GM18511 (cell line): ENCODE measurements around the gene BTRC.
"Not testable (repeated sequence)": the region's sequence is repeated elsewhere in the genome, so short reads cannot be mapped to it uniquely, and the experiment has no call there.

Experiments used
- ATAC-seq: cut with Tn5 transposase; IDR thresholded peaks from one replicate; pipeline ENCODE4 v1.9.1; 2021; ENCODE audit warnings: mild to moderate bottlenecking, moderate library complexity; ENCODE audit not compliant: unreplicated experiment

The BTRC gene

DNA sequence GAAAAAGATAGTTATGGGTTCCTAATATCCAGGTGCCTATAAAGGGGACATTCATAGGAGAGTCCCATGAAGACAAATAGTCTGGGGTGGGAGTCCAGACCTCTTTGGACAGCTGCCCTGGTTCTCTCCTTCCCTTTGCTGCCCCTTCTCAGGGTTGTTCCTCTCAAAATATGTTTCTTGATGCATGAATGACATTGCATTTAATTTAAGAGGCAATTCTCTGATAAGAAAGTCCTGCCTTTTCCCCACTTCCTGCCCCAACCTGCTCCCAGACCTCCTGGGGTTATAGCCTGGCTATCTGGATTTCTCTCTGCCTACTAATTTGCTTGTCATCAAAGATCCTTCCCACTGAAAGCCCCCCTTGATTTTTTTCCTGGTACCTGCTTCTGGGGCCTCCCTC lies 12.5 kb upstream of the BTRC start:
- ATAC-seq = no peak

- ATAC-seq = no peak
These were observed 7.8 kb upstream of the BTRC start for GRCh38 chr10:101346177-101346576.

DNA sequence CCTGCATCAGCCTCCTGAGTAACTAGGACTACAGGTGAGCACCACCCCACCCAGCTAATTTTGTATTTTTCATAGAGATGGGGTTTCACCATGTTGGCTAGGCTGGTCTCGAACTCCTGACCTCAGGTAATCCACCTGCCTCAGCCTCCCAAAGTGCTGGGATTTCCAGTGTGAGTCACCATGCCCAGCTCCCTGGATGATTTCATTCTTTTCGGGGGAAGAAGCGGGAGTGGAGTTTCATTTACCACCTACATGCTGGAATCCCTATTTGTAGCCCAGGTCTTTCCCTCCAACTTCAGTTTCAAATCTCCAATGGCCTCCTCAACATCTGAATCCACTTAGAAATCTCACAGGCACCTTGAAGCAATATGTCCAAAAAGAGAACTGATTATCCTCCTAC lies 2.9 kb upstream of the BTRC start:
- no peak for ATAC-seq

DNA sequence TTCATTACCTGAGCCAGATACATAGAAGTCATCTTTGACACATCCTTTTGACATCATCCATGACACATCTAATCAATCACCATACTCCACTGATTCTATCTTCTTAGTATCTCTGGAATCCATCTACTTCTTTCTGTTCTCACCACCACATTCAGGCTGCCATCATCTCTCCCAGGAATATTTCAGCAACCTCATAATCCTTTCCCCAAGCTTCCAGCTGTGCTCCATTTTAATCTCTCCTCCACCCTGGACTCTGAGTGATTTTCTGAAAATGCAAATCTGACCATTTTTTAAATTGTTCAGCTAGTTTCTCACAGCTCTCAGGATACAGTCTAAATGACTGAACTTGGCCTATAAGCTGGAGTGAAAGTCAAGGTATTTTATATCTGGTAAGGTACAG lies 2.5 kb upstream of the BTRC start:
- ATAC-seq = no peak

DNA sequence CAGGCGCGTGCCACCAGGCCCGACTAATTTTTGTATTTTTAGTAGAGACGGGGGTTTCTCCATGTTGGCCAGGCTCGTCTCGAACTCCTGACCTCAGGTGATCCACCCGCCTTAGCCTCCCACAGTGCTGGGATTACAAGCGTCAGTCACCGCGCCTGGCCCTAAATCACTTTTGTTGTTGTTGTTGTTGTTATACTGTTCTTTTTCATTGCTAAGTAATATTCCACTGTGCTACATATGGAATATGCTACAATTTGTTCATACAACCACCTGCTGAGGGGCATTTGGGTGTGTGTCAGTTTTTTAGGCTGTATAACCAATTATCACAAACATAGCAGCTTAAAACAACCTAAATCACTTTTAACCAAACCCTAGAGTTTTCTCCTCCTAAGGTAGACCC lies 1.1 kb upstream of the BTRC start:
- not testable (repeated sequence) for ATAC-seq

GRCh38 chr10:101354328-101355071 lies 535 bp downstream of the BTRC start:
- peak; percentile 21 for ATAC-seq

DNA sequence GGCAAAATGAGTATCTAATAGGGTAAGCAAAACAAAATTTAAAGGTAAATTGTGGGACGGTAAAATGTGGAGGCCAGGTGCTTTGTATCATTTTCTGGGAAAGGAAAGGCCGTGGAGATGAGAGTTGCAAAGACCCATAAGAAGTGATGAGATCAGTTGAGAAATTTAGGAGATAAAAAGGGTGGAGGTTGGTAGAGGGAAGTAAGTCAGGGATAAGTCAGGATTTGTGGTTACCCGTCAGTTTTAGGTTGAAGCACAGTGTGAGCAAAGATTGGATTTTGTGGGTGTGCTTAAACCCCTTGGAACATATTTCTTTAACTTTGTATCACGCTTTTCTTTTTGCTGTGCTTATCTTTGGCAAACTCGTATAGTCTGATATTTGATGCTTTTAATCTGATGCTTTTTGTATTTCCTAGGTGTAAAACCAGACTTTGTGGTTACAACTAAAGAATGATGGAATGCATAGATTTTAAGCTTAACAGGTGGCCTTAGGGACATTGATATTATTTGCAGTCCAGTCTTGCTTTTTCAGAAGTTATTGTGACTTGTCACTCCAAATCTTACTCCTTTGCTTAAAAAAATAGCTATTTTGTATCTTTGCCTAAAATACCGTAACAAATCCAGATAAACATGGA lies 1.2 kb downstream of the BTRC start:
- ATAC-seq = no peak

- no peak for ATAC-seq
These were observed 2.2 kb downstream of the BTRC start for GRCh38 chr10:101356132-101356531.

DNA sequence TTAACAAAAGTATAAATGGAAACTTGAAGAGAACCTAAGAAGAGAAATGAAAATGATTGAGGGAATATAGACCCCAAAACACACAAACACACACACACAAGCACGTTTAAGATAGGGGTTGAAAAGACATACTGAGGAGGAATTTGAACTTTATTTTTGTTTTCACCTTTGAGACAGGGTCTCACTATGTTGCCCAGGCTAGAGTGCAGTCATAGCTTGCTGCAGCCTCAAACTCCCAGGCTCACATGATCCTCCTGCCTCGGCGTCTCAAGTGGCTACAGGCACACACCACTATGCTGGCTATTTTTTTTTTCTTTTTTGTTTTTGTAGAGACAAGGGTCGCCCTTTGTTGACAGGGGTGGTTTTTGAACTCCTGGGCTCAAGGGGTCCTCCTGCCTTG lies 4.0 kb downstream of the BTRC start:
- ATAC-seq = no peak

GRCh38 chr10:101358706-101359300 lies 4.8 kb downstream of the BTRC start:
- ATAC-seq = no peak

DNA sequence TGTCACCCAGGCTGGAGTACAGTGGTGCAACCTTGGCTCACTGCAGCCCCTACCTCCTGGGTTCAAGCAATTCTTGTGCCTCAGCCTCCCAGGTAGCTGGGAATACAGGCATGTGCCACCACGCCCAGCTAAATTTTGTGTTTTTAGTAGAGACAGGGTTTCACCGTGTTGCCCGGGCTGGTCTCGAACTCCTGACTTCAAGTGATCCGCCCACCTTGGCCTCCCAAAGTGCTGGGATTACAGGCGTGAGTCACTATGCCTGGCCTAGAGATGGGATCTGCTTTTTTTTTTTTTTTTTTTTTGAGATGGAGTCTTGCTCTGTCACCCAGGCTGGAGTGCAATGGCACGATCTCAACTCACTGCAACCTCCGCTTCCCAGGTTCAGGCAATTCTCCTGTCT lies 6.1 kb downstream of the BTRC start:
- ATAC-seq = not testable (repeated sequence)

GRCh38 chr10:101360841-101361240 lies 6.9 kb downstream of the BTRC start:
- not testable (repeated sequence) for ATAC-seq

GRCh38 chr10:101363850-101364400 lies 10.0 kb downstream of the BTRC start:
- no peak for ATAC-seq

DNA sequence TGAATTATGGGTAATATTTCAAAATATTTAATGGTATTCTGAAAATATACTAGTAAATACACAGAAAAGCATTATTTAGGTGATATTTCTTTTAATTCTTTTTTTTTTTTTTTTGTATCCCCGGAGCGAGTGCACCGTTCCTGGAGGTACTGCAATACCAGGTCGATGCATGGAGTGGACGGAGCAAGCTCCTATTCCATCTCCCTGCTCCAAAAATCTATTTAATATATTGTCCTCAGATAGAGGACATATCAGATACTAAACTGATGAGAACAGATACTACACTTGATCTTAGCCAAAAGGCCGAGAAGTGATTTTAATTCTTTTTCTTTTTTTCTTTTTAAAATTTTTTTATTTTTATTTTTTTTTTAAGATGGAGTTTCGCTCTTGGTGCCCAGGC lies 10.8 kb downstream of the BTRC start:
- ATAC-seq = no peak

- no peak for ATAC-seq
These were observed 13.8 kb downstream of the BTRC start for GRCh38 chr10:101367569-101368453.

- no peak for ATAC-seq
These were observed 19.1 kb downstream of the BTRC start for GRCh38 chr10:101373063-101373462.

DNA sequence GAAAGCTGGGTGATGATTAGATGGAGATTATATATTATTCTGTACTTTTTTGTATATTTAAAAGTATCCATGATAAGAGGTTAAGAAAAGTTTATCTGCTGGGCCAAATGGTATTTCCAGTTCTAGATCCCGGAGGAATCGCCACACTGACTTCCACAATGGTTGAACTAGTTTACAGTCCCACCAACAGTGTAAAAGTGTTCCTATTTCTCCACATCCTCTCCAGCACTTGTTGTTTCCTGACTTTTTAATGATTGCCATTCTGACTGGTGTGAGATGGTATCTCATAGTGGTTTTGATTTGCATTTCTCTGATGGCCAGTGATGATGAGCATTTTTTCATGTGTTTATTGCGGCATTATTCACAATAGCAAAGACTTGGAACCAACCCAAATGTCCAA lies 20.0 kb downstream of the BTRC start:
- ATAC-seq = not testable (repeated sequence)

GRCh38 chr10:101375076-101375475 lies 21.1 kb downstream of the BTRC start:
- no peak for ATAC-seq

- ATAC-seq = no peak
These were observed 25.8 kb downstream of the BTRC start for GRCh38 chr10:101379663-101380352.

DNA sequence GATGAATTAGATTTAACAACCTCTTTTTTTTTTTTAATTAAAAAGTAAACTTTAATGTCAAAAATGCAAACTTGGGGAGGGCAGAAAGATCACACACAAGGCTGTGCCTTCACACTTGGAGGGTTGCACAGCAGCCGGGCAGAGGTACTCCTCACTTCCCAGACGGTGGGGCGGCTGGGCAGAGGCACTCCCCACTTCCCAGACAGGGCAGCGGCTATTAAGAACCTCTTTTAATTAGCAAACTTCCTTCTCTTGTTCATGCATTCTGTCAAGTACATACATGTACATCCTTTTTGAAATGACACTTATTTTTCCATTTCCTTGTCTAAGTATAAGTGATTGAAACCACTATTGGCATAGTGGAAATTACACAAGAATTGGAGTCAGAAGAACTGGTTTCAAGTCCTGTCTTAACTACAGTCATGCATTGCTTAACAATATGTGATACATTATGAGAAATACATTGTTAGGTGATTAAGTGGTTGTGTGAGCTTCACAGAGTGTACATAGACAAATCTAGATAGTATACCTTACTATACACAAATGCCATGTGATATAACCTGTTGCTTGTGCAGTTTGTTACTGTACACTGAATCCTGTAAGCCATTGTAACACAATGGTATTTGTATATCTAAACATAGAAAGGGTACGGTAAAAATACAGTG lies 26.5 kb downstream of the BTRC start:
- no peak for ATAC-seq
